Activated T-cell treated with anti-CD3 and anti-CD28 coated beads, Interleukin-2, amount 50 U/mL, for 72 hours (primary cell): ENCODE data around the gene CHAF1B. TPM values are rescaled to one million over a fixed set of nuclear protein-coding genes. Genes with fewer than 3 reads are reported as not detected.
"Not testable (repeated sequence)": the region's sequence is repeated elsewhere in the genome, so short reads cannot be mapped to it uniquely, and the experiment has no call there.

Source experiments
- ATAC-seq, 2 donors: fragments of 150-1000 bp; cut with Tn5 transposase; replicated peaks in 1 of 2; 2 replicates each; pipeline ENCODE4 v1.10.0; 2021; ENCODE audit warnings: moderate library complexity in 2 of 2, mild to moderate bottlenecking in 1 of 2
- DNase-seq, 2 donors: peaks; one replicate each; pipeline ENCODE4 v3.0.0; 2021 to 2022; ENCODE audit warnings: mixed read lengths in 1 of 2
- H3K27ac Mint-ChIP-seq: one replicate; pipeline ENCODE4 v1.8.0; 2022; ENCODE audit warnings: mild to moderate bottlenecking, moderate library complexity, mixed read lengths
- H3K27me3 Mint-ChIP-seq: one replicate; pipeline ENCODE4 v1.8.0; 2022; ENCODE audit warnings: low read depth, mixed read lengths
- H3K36me3 Mint-ChIP-seq, 2 donors: one replicate each; pipeline ENCODE4 v1.8.0; 2022; ENCODE audit warnings: mixed read lengths in 2 of 2, mild to moderate bottlenecking in 1 of 2; ENCODE audit not compliant: insufficient read depth in 2 of 2
- H3K4me1 Mint-ChIP-seq: one replicate; pipeline ENCODE4 v1.8.0; 2022; ENCODE audit warnings: low read depth, mixed read lengths
- H3K4me3 Mint-ChIP-seq, 2 donors: one replicate each; pipeline ENCODE4 v1.8.0; 2022; ENCODE audit warnings: mild to moderate bottlenecking in 2 of 2, mixed read lengths in 2 of 2, moderate library complexity in 2 of 2
- H3K9me3 Mint-ChIP-seq, 2 donors: one replicate each; pipeline ENCODE4 v1.8.0; 2022; ENCODE audit warnings: mixed read lengths in 2 of 2
- total RNA-seq, 2 donors: library from RNA; stranded (reverse); gene quantifications; one replicate each; pipeline ENCODE4 v1.2.3, GENCODE V29; 2022

The CHAF1B gene
- total RNA-seq, 2 donors from 2014 or later = 26.0 to 35.1 TPM

DNA sequence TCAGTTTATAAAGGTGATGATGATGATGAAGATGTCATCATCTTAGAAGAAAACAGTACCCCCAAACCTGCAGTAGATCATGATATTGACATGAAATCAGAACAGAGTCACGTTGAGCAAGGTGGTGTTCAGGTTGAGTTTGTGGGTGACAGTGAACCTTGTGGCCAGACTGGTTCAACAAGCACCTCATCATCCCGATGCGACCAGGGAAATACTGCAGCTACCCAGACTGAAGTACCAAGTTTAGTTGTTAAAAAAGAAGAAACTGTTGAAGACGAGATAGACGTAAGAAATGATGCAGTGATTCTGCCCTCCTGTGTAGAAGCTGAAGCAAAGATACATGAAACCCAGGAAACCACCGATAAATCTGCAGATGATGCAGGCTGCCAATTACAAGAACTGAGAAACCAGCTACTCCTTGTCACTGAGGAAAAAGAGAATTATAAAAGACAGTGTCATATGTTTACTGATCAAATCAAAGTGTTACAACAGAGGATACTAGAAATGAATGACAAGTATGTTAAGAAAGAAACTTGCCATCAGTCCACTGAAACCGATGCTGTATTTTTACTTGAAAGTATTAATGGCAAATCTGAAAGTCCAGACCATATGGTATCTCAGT, 16.0 kb upstream of the CHAF1B start:
- peaks cover 11 to 42% of the 10 kb centered on the region in 2 donors for H3K36me3 Mint-ChIP-seq
- H3K4me3 Mint-ChIP-seq = peak overlapping the region in 1 of 2 donors; percentile 11
- no peaks in the 10 kb centered on the region for H3K4me1 Mint-ChIP-seq
- peak overlapping the region; percentile 55 for H3K27ac Mint-ChIP-seq
- ATAC-seq = peak; percentile 18 to 84
- no peaks in the 10 kb centered on the region for H3K9me3 Mint-ChIP-seq
- DNase-seq = no peak
- H3K27me3 Mint-ChIP-seq = no peaks in the 10 kb centered on the region

DNA sequence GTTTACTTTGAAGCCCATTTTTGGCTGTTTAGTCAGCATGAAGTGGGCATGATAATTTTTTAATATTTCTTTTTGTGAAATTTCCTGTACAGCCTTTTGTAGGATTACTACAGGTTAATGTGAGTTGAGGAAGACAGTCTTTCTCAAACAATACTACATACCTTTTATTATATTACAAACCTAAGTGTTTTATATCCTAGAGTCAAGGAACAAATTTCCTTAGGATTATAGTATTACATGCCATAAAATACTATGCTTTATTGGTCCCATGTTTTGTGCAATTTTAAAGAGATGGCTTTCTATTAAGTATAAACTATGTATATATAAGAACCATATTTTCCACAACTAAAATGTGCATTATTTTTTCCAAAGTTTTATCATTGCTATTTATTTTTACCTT, 9.2 kb upstream of the CHAF1B start:
- Mint-ChIP-seq H3K4me1 (no peaks in the 10 kb centered on the region), H3K27me3 (no peaks in the 10 kb centered on the region), H3K36me3 (peaks cover 5 to 23% of the 10 kb centered on the region in 2 donors), H3K27ac (no peak overlapping the region), H3K4me3 (no peak overlapping the region), H3K9me3 (no peaks in the 10 kb centered on the region)
- no peak for DNase-seq
- ATAC-seq = no peak

DNA sequence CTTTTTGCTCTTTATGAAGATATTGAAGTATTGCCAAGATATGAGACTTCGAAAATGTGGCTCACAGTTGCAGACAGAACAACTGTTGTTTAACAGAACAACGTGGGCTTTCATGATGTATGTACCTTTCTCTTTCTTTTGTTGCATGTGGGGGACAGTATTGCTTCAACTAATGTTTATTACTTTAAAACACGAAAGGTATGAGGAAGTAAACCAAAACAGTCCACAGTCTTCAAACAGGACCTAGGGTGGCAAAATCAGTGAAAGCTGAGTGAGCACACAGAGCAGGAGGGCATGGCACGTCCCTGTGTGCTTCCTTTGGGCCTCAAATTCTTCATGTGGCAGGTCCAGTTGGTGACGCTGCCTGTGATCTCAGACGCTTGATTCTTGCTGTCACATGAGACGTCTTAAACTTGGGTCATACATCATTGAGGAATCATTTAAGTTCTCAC, 7.8 kb upstream of the CHAF1B start:
- Mint-ChIP-seq H3K4me3 (no peak overlapping the region), H3K9me3 (no peaks in the 10 kb centered on the region), H3K27me3 (no peaks in the 10 kb centered on the region), H3K36me3 (peaks cover 1 to 13% of the 10 kb centered on the region in 2 donors), H3K4me1 (no peaks in the 10 kb centered on the region), H3K27ac (no peak overlapping the region)
- no peak for DNase-seq
- ATAC-seq = no peak

DNA sequence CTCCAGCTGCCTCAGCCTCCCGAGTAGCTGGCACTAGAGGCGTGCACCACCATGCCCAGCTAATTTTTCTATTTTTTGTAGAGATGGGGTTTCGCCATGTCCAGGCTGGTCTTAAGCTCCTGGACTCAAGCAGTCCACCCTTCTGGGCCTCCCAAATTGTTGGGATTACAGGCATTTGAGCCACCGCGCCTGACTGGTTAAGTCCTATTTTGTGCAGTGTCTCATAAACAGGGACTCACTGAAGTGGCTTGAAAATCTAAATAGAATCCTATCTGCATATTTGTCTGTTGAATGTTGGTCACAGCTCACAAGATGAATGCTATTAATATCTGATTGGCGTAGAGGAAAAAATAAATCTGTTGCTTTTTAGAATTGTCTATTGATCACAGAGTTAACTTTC, 5.9 kb upstream of the CHAF1B start:
- DNase-seq (no peak), ATAC-seq (no peak)
- Mint-ChIP-seq H3K4me3 (no peak overlapping the region), H3K27ac (no peak overlapping the region), H3K4me1 (no peaks in the 10 kb centered on the region), H3K27me3 (no peaks in the 10 kb centered on the region), H3K9me3 (no peaks in the 10 kb centered on the region), H3K36me3 (peaks cover 1 to 7% of the 10 kb centered on the region in 2 donors)

DNA sequence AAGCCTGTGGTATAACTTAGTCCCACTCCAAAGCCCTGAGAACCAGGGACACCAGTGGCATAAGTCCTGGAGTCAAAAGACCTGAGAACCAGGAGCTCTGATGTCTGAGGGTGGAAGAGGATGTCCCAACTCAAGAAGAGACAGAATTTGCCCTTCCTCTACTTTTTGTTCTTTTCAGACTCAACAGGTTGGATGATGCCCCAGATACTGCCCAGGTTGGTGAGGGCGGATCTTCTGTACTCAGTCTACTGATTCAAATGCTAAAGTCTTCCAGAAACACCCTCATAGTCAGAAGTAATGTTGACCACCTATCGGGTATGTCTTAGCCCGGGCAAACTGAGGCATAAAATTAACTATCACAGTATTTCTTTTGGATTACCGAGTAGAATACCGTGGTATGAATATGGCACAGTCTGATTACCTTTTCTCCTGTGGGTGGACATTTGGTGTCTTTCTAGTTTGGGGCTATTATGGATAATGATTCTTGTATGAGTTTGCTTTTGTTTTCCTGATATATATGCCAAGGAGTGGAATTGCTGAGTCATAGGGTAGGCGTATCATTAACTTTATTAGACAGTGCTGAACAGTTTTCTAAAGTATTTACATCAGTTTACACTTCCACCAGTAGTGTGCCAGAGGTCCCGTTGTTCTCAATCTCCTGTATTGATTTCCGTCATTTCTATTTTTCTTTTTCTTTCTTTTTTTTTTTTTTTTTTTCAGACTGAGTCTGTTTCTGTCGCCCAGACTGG, 3.2 kb upstream of the CHAF1B start:
- H3K27ac Mint-ChIP-seq = no peak overlapping the region
- no peaks in the 10 kb centered on the region for H3K27me3 Mint-ChIP-seq
- no peak overlapping the region for H3K4me3 Mint-ChIP-seq
- H3K36me3 Mint-ChIP-seq = no peaks in the 10 kb centered on the region
- ATAC-seq (no peak), DNase-seq (no peak)
- H3K9me3 Mint-ChIP-seq = no peaks in the 10 kb centered on the region
- peaks cover 11% of the 10 kb centered on the region for H3K4me1 Mint-ChIP-seq

DNA sequence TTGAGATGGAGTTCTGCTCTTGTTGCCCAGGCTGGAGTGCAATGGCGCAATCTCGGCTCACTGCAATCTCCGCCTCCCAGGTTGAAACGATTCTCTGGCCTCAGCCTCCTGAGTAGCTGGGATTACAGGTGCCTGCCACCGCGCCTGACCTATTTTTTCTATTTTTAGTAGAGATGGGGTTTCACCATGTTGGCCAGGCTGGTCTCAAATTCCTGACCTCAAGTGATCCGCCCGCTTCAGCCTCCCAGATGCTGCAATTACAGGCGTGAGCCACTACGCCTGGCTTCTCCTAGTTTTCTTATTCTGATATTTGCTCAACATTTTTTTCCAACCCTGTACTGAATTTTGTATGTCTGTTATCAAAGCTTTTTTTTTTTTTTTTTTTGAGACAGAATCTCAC, 2.5 kb upstream of the CHAF1B start:
- not testable (repeated sequence) for DNase-seq, H3K27me3 Mint-ChIP-seq, ATAC-seq, H3K9me3 Mint-ChIP-seq, H3K27ac Mint-ChIP-seq, H3K4me3 Mint-ChIP-seq, H3K36me3 Mint-ChIP-seq
- peaks cover 18% of the 10 kb centered on the region for H3K4me1 Mint-ChIP-seq

DNA sequence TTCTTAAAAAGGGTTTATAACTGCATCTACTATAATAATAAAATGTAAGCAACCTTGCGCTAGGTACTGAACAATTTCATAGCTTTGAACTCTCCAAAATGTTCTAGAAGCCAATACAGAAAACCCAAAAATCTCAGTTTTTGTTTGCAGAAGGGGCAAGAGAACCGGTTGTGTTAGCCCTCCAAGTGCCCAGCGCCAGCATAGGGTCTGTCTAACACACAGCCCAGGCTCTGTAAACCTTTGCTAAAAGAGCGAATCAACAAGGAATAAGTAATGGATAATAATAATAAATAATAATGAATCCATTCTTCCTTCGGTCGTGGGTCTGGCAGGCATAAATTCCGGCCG, 333 bp upstream of the CHAF1B start:
- Mint-ChIP-seq H3K4me3 (peak overlapping the region; percentile 32 to 57), H3K4me1 (peaks cover 31% of the 10 kb centered on the region), H3K27me3 (no peaks in the 10 kb centered on the region), H3K27ac (no peak overlapping the region), H3K9me3 (no peaks in the 10 kb centered on the region), H3K36me3 (peaks cover 6 to 13% of the 10 kb centered on the region in 2 donors)
- ATAC-seq (peak; percentile 28 to 39), DNase-seq (no peak)

DNA sequence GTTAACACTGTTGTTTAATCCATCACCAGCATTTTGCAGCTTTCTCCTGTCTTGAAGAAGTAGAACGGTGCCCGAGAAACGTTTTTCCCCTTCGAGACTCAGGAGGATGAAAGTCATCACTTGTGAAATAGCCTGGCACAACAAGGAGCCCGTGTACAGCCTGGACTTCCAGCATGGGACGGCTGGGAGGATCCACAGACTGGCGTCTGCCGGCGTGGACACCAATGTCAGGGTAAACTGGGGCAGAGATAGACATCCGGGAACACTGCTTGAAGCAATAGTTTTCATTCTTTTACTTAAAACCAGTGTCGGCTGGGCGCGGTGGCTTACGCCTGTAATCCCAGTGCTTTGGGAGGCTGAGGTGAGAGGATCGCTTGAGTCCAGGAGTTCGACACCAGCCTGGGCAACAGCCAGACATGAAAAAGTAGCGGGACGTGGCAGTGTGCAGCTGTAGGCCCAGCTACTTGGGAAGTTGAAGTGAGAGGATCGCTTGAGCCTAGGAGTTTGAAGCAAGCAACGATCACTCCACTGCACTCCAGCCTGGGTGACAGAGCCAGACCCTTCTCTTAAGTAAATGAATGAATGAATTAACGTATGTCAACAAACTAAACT, 945 bp downstream of the CHAF1B start:
- Mint-ChIP-seq H3K4me3 (peak overlapping the region; percentile 77 to 94), H3K27me3 (no peaks in the 10 kb centered on the region), H3K9me3 (no peaks in the 10 kb centered on the region), H3K36me3 (peaks cover 8 to 15% of the 10 kb centered on the region in 2 donors), H3K4me1 (peaks cover 31% of the 10 kb centered on the region), H3K27ac (peak overlapping the region; percentile 77)
- DNase-seq (no peak), ATAC-seq (no peak)

DNA sequence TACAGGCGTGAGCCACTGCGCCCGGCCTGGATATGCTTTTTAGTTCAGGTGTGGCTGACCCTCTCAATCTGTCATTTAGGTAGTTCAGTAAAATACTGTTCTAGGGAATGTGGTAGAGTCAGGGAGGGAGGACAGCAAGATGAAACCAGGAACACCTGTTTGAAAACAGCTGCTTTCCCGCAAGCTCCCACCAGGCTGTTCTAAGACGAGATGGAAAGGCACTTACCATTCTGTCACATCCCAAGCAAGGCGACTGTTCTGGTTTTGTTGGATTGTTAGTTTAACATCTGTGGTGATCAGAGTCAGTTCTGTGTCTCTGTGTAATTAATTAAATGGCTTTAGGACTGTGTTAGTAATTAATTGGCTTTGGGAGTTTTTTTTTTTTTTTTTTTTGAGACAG, 2.9 kb downstream of the CHAF1B start:
- H3K27ac Mint-ChIP-seq = no peak overlapping the region
- no peaks in the 10 kb centered on the region for H3K9me3 Mint-ChIP-seq
- H3K36me3 Mint-ChIP-seq = peaks cover 14 to 29% of the 10 kb centered on the region in 2 donors
- DNase-seq = no peak
- no peak for ATAC-seq
- H3K27me3 Mint-ChIP-seq = no peaks in the 10 kb centered on the region
- no peak overlapping the region for H3K4me3 Mint-ChIP-seq
- H3K4me1 Mint-ChIP-seq = peaks cover 31% of the 10 kb centered on the region

DNA sequence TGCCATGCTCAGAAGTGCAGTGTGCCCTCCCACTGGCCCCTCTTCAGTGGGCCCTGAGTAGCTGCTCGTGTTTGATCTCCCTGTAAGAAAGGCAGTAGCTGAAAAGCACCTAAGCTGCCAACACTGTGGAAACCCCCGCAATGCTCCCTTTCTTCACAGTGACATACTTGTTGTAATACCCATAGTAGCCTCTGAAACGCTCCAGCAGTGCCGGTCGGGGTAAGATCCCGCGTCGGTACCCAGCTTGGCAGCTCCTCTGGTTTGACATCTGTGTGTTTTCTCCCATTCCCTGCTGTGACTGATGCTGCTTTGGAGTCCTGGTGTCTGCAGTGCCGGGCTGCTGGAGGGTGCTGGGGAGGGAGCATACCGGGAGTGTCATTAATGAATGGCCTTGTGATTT, 3.6 kb downstream of the CHAF1B start:
- Mint-ChIP-seq H3K4me1 (peaks cover 31% of the 10 kb centered on the region), H3K4me3 (no peak overlapping the region), H3K27ac (no peak overlapping the region), H3K9me3 (no peaks in the 10 kb centered on the region), H3K36me3 (peaks cover 16 to 31% of the 10 kb centered on the region in 2 donors), H3K27me3 (no peaks in the 10 kb centered on the region)
- DNase-seq = no peak
- no peak for ATAC-seq

DNA sequence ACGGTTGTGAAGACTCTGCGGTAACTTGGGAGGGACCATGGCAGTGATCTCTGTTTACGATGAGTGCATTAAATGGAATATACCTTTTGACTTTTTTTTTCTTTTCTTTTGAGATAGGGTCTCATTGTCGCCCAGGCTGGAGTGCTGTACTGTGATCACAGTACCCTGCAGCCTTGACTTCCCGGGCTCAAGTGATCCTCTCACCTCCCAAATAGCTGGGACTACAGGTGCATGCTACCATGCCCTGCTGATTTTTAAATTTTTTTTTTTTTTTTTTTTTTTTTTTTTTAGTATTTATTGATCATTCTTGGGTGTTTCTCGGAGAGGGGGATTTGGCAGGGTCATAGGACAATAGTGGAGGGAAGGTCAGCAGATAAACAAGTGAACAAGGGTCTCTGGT, 6.5 kb downstream of the CHAF1B start:
- ATAC-seq = not testable (repeated sequence)

DNA sequence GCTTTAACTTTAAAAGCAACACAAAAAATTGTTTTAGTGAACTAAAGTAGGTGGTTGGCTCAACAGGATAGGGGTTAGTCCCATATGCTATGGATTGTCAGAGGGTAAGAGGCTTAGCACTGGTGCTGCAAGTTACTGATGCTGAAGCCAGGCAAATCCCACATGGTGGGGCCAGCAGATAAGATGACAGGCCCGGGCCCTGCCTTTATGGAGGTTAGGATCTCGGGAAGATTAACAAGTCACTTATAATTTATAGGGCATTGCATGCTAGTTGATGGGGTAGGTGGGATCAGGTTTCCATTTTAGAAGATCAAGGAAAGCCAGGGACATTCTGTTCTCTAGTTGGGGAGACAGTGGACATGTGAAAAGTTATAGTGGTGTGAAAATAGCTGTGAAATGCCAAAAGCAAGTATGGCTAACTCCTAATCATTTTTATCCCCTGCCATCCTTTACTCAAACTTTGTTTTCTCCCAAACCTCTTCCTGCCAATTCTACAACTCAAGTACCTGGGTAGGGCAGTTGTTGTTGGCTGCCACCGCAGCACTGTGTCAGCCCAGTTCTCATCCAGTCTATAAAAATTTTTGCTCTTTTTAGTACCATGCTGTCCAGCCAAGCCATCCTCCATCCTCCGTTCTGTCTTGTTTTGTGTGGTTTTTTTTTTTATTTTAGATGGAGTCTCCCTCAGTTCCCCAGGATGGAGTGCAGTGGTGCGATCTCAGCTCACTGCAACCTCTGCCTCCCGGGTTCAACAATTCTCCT, 10.3 kb downstream of the CHAF1B start:
- no peaks in the 10 kb centered on the region for H3K4me1 Mint-ChIP-seq
- ATAC-seq (no peak), DNase-seq (no peak)
- H3K4me3 Mint-ChIP-seq = no peak overlapping the region
- no peak overlapping the region for H3K27ac Mint-ChIP-seq
- H3K27me3 Mint-ChIP-seq = no peaks in the 10 kb centered on the region
- H3K9me3 Mint-ChIP-seq = no peaks in the 10 kb centered on the region
- peaks cover 14 to 49% of the 10 kb centered on the region in 2 donors for H3K36me3 Mint-ChIP-seq

More for the DNA sequence above, 6.5 kb downstream of the CHAF1B start:
- H3K9me3 Mint-ChIP-seq, H3K27ac Mint-ChIP-seq, H3K4me3 Mint-ChIP-seq, DNase-seq, H3K27me3 Mint-ChIP-seq: not testable (repeated sequence)
- H3K4me1 Mint-ChIP-seq = peaks cover 24% of the 10 kb centered on the region
- H3K36me3 Mint-ChIP-seq = peaks cover 19 to 43% of the 10 kb centered on the region in 2 donors

DNA sequence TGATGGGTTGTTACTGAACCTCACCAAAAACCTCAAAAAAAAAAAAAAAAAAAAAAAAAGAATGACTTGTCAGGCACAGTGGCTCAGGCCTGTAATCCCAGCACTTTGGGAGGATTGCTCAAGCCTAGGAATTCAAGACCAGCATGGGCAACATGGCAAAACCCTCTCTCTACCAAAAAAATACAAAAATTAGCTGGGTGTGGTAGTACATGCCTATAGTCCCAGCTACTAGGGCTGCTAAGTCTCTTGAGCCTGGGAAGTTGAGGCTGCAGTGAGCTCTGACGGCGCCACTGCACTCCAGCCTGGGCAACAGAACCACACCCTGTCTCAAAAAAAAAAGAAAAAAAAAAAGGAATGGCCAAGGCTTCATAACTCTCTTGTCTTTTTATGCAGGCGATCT, 11.1 kb downstream of the CHAF1B start:
- no peaks in the 10 kb centered on the region for H3K4me1 Mint-ChIP-seq
- no peaks in the 10 kb centered on the region for H3K9me3 Mint-ChIP-seq
- H3K27me3 Mint-ChIP-seq = no peaks in the 10 kb centered on the region
- H3K27ac Mint-ChIP-seq = no peak overlapping the region
- H3K36me3 Mint-ChIP-seq = peaks cover 12 to 47% of the 10 kb centered on the region in 2 donors
- DNase-seq (no peak), ATAC-seq (no peak)
- no peak overlapping the region for H3K4me3 Mint-ChIP-seq
